B cell (primary cell): ENCODE measurements around the gene LRRTM1. TPM values are rescaled to one million over a fixed set of nuclear protein-coding genes. Genes with fewer than 3 reads are reported as not detected.

Source experiments
- ATAC-seq: fragments of 200-7000 bp; cut with Tn5 transposase; one replicate; pipeline ENCODE4 v1.10.0; 2021; ENCODE audit warnings: low read depth, mild to moderate bottlenecking, moderate number of reproducible peaks, moderate library complexity
- CTCF ChIA-PET: fragments of 350-600 bp; sonication (Branson Sonifier 250); formaldehyde crosslinking; loops from one replicate; lab custom pipeline; 2021; ENCODE audit warnings: antibody characterized with exemption, inconsistent platforms; lab: Charles Lee
- POLR2A ChIA-PET: fragments of 350-600 bp; sonication (Branson Sonifier 250); formaldehyde crosslinking; loops from one replicate; lab custom pipeline; 2021; ENCODE audit warnings: antibody characterized with exemption; lab: Charles Lee
- DNase-seq: peaks from one replicate; pipeline ENCODE4 v3.0.0; 2013
- H2AFZ ChIP-seq: 2 replicates; pipeline ENCODE4 v1.6.1; 2012; ENCODE audit warnings: mild to moderate bottlenecking, low read depth, low read length; ENCODE audit not compliant: insufficient read depth, poor library complexity, severe bottlenecking
- H3K27ac ChIP-seq, 2 donors: 1 replicate in 1 of 2; 2 replicates in 1 of 2; pipeline ENCODE4 v1.5.1; 2012 to 2013; ENCODE audit warnings: low read length in 2 of 2, mild to moderate bottlenecking in 2 of 2, moderate library complexity in 1 of 2
- H3K27me3 ChIP-seq, 4 experiments: fragments of 200-600 bp in 1 of 4; sonication (generic) in 1 of 4; replicated peaks in 1 of 4; 1 replicate in 2 of 4; 2 replicates in 2 of 4; pipeline versions ENCODE4 v1.6.1 to v1.7.0; 2013 to 2016; ENCODE audit warnings: low read length in 3 of 4, mild to moderate bottlenecking in 2 of 4, mixed read lengths in 1 of 4, moderate library complexity in 1 of 4; ENCODE audit not compliant: insufficient read depth in 4 of 4, control insufficient read depth in 3 of 4; ENCODE audit errors: control extremely low read depth in 1 of 4
- H3K36me3 ChIP-seq, 2 experiments: replicated peaks in 1 of 2; 1 replicate in 1 of 2; 2 replicates in 1 of 2; pipeline versions ENCODE4 v1.6.1 to v1.7.1; 2013; ENCODE audit warnings: low read length in 1 of 2; ENCODE audit not compliant: insufficient read depth in 2 of 2, control insufficient read depth in 1 of 2; ENCODE audit errors: control extremely low read depth in 1 of 2, extremely low read depth in 1 of 2
- H3K4me1 ChIP-seq, 2 donors: fragments of 200-600 bp in 1 of 2; sonication (generic) in 1 of 2; 1 replicate in 1 of 2; 2 replicates in 1 of 2; pipeline versions ENCODE4 v1.5.1 to v1.6.1; 2013 to 2017; ENCODE audit warnings: low read length in 2 of 2; ENCODE audit not compliant: control insufficient read depth in 2 of 2, insufficient read depth in 2 of 2
- H3K4me2 ChIP-seq: replicated peaks from 2 replicates; pipeline ENCODE3; 2012; ENCODE audit warnings: mild to moderate bottlenecking, low read depth, low read length; ENCODE audit not compliant: poor library complexity, severe bottlenecking
- H3K4me3 ChIP-seq, 5 experiments: fragments of 200-600 bp in 1 of 5; sonication (generic) in 1 of 5; 1 replicate in 3 of 5; 2 replicates in 2 of 5; pipeline versions ENCODE4 v1.5.1 to v1.7.0; 2011 to 2016; ENCODE audit warnings: low read length in 4 of 5, mild to moderate bottlenecking in 4 of 5, low read depth in 2 of 5, control low read depth in 1 of 5, moderate library complexity in 1 of 5; ENCODE audit not compliant: insufficient read depth in 1 of 5; ENCODE audit errors: control extremely low read depth in 1 of 5, extremely low read depth in 1 of 5
- H3K79me2 ChIP-seq: fragments of 200-600 bp; sonication (generic); one replicate; pipeline ENCODE4 v1.6.0; 2016; ENCODE audit warnings: low read length; ENCODE audit not compliant: control insufficient read depth, insufficient read depth
- H3K9ac ChIP-seq: fragments of 200-600 bp; sonication (generic); 2 replicates; pipeline ENCODE4 v1.6.1; 2017; ENCODE audit warnings: mild to moderate bottlenecking, low read length, moderate library complexity
- H3K9me3 ChIP-seq, 3 donors: one replicate each; pipeline versions ENCODE4 v1.6.1 to v1.7.1; 2013; ENCODE audit warnings: low read length in 2 of 3; ENCODE audit not compliant: control insufficient read depth in 2 of 3, insufficient read depth in 1 of 3; ENCODE audit errors: control extremely low read depth in 1 of 3
- H4K20me1 ChIP-seq: 2 replicates; pipeline ENCODE4 v1.6.0; 2012; ENCODE audit warnings: mild to moderate bottlenecking, low read length; ENCODE audit not compliant: insufficient read depth, control insufficient read depth, poor library complexity, severe bottlenecking
- H3K27ac Mint-ChIP-seq: one replicate; pipeline ENCODE4 v1.8.0; 2021; ENCODE audit warnings: mixed read lengths
- H3K27me3 Mint-ChIP-seq: one replicate; pipeline ENCODE4 v1.8.0; 2021; ENCODE audit warnings: mixed read lengths
- H3K4me1 Mint-ChIP-seq: one replicate; pipeline ENCODE4 v1.8.0; 2021; ENCODE audit warnings: mixed read lengths
- H3K4me3 Mint-ChIP-seq: one replicate; pipeline ENCODE4 v1.8.0; 2021; ENCODE audit warnings: mixed read lengths
- H3K9me3 Mint-ChIP-seq: one replicate; pipeline ENCODE4 v1.8.0; 2022; ENCODE audit warnings: mixed read lengths; ENCODE audit not compliant: insufficient read depth
- EZH2 ChIP-seq: IDR thresholded peaks from 2 replicates; pipeline ENCODE4 v1.6.1; 2012; ENCODE audit warnings: borderline replicate concordance, low read depth, mild to moderate bottlenecking, moderate library complexity, low read length; ENCODE audit not compliant: insufficient read depth, poor library complexity, severe bottlenecking
- WGBS: methylation state at CpG from one replicate; pipeline ENCODE4 v1.1.5; 2013; ENCODE audit warnings: missing lambda C conversion rate; ENCODE audit not compliant: insufficient coverage; 5-methylcytosine and 5-hydroxymethylcytosine counted together
- intact Hi-C: fragments of 100-400 bp; cut with micrococcal nuclease; formaldehyde crosslinking; loops from one replicate; pipeline ENCODE4 v1.10.0; 2022
- polyA plus RNA-seq: library from polyadenylated mRNA; depleted of rRNA; stranded (reverse); fragments of >200 nt; gene quantifications from 2 replicates; pipeline ENCODE4 v1.2.3, GENCODE V29; 2012
- total RNA-seq, 2 donors: library from RNA; stranded (reverse); fragments of 120-200 nt in 1 of 2; gene quantifications; 1 replicate in 1 of 2; 2 replicates in 1 of 2; pipeline versions ENCODE4 v1.2.3 to v1.2.4, GENCODE V29; 2013 to 2022
- TF ChIP-seq, protein P1 (sequence below): fragments of 200-600 bp; IDR thresholded peaks from one replicate; pipeline ENCODE4 v1.8.0; 2022; ENCODE audit warnings: antibody characterized with exemption, mild to moderate bottlenecking

The LRRTM1 gene
- total and polyA plus RNA-seq, 2 donors (not counting 1 experiment from before 2014, with no cell fraction given), result not detected

DNA sequence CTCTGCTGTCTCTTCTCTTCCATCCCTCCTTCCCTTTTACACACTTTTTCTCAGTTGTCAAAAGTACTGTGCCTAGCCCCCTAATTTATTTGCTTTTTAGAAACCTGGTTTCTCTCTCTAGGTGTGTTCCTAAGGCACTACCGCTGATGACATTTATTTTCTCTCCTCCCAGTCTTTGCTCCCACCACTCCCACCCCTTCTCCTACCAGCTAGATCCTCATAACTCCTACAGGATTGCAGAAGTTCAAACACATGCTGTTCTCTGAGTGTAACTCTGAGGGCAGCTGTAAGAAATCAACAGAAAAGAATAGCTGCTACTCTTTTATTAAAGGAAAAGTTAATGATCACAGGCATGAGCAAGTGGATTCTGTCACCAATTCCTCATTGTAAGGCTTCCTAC is 22.3 kb upstream of the LRRTM1 start:
- TF ChIP-seq EZH2, result no peak
- TF ChIP-seq, protein P1, sequence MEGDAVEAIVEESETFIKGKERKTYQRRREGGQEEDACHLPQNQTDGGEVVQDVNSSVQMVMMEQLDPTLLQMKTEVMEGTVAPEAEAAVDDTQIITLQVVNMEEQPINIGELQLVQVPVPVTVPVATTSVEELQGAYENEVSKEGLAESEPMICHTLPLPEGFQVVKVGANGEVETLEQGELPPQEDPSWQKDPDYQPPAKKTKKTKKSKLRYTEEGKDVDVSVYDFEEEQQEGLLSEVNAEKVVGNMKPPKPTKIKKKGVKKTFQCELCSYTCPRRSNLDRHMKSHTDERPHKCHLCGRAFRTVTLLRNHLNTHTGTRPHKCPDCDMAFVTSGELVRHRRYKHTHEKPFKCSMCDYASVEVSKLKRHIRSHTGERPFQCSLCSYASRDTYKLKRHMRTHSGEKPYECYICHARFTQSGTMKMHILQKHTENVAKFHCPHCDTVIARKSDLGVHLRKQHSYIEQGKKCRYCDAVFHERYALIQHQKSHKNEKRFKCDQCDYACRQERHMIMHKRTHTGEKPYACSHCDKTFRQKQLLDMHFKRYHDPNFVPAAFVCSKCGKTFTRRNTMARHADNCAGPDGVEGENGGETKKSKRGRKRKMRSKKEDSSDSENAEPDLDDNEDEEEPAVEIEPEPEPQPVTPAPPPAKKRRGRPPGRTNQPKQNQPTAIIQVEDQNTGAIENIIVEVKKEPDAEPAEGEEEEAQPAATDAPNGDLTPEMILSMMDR, result no peak
- Mint-ChIP-seq H3K27me3 (no peaks in the 10 kb centered on the region), H3K27ac (no peak overlapping the region), H3K4me1 (no peaks in the 10 kb centered on the region), H3K9me3 (no peaks in the 10 kb centered on the region), H3K4me3 (no peak overlapping the region)
- no peaks in the 10 kb centered on the region for H3K4me1 ChIP-seq
- no peaks in the 10 kb centered on the region for H3K36me3 ChIP-seq
- POLR2A ChIA-PET, result no interaction called here
- ATAC-seq (no peak), DNase-seq (no peak)
- H4K20me1 ChIP-seq, result no peaks in the 10 kb centered on the region
- no peak overlapping the region for H2AFZ ChIP-seq
- H3K27me3 ChIP-seq, result peaks cover 0 to 6% (median 3%) of the 10 kb centered on the region in 4 experiments
- H3K9ac ChIP-seq, result no peak overlapping the region
- no peak overlapping the region for H3K4me2 ChIP-seq
- no peak overlapping the region for H3K27ac ChIP-seq
- CTCF ChIA-PET, result no interaction called here
- 83% methylated on average over 1 of the region's 1 CpG for WGBS
- no peak overlapping the region for H3K4me3 ChIP-seq
- intact Hi-C loops, result no loop called here
- H3K79me2 ChIP-seq, result no peaks in the 10 kb centered on the region
- H3K9me3 ChIP-seq, result no peaks in the 10 kb centered on the region

GRCh38 chr2:80326214-80326613 is 21.7 kb upstream of the LRRTM1 start:
- H3K4me1 Mint-ChIP-seq, result no peaks in the 10 kb centered on the region
- no peak for DNase-seq
- no peaks in the 10 kb centered on the region for H3K36me3 ChIP-seq
- no peaks in the 10 kb centered on the region for H3K9me3 Mint-ChIP-seq
- H3K4me1 ChIP-seq, result no peaks in the 10 kb centered on the region
- H3K9me3 ChIP-seq, result no peaks in the 10 kb centered on the region
- H2AFZ ChIP-seq, result no peak overlapping the region
- no peak overlapping the region for H3K4me3 ChIP-seq
- H3K27ac Mint-ChIP-seq, result no peak overlapping the region
- no peak overlapping the region for H3K27ac ChIP-seq
- H4K20me1 ChIP-seq, result no peaks in the 10 kb centered on the region
- H3K27me3 Mint-ChIP-seq, result peaks cover 1% of the 10 kb centered on the region
- ATAC-seq, result no peak
- intact Hi-C loops, result no loop called here
- no peak overlapping the region for H3K9ac ChIP-seq
- no peak overlapping the region for H3K4me2 ChIP-seq
- CTCF ChIA-PET, result no interaction called here
- peaks cover 0 to 6% (median 3%) of the 10 kb centered on the region in 4 experiments for H3K27me3 ChIP-seq
- no peak for TF ChIP-seq EZH2
- TF ChIP-seq, protein P1, result no peak
- no peaks in the 10 kb centered on the region for H3K79me2 ChIP-seq
- no peak overlapping the region for H3K4me3 Mint-ChIP-seq
- POLR2A ChIA-PET, result no interaction called here
